GM23338 (cell line): ENCODE data around the gene ZBTB7C. TPM values are rescaled to one million over a fixed set of nuclear protein-coding genes. Genes with fewer than 3 reads are reported as not detected.

Experiments used
- ATAC-seq: fragments of 200-7000 bp; cut with Tn5 transposase; 3 replicates; pipeline ENCODE4 v1.9.1; 2020
- DNase-seq: peaks from one replicate; pipeline ENCODE4 v3.0.0-alpha.2; 2015; ENCODE audit warnings: low spot score
- H2AFZ ChIP-seq: fragments of 200-600 bp; sonication (generic); 2 replicates; pipeline ENCODE4 v1.8.0; 2016; ENCODE audit warnings: antibody characterized with exemption, mild to moderate bottlenecking, moderate library complexity
- H3F3A ChIP-seq: fragments of 200-600 bp; sonication (generic); replicated peaks from 2 replicates; pipeline ENCODE4 v1.8.0; 2017; ENCODE audit warnings: antibody characterized with exemption, mixed run types, low read depth
- H3K27ac ChIP-seq: fragments of 200-600 bp; sonication (generic); 2 replicates; pipeline ENCODE4 v1.6.1; 2016; ENCODE audit warnings: low read depth
- H3K27me3 ChIP-seq: fragments of 200-600 bp; sonication (generic); 2 replicates; pipeline ENCODE4 v1.8.0; 2016; ENCODE audit warnings: mild to moderate bottlenecking, mixed run types, moderate library complexity; ENCODE audit not compliant: insufficient read depth
- H3K36me3 ChIP-seq: fragments of 200-600 bp; sonication (generic); 2 replicates; pipeline ENCODE4 v1.8.0; 2016; ENCODE audit warnings: mild to moderate bottlenecking; ENCODE audit not compliant: insufficient read depth
- H3K4me1 ChIP-seq: fragments of 200-600 bp; sonication (generic); 2 replicates; pipeline ENCODE4 v1.8.0; 2016; ENCODE audit warnings: mild to moderate bottlenecking, moderate library complexity; ENCODE audit not compliant: insufficient read depth
- H3K4me2 ChIP-seq: fragments of 200-600 bp; sonication (generic); 2 replicates; pipeline ENCODE4 v1.7.1; 2017; ENCODE audit warnings: mixed run types
- H3K4me3 ChIP-seq: fragments of 200-600 bp; sonication (generic); 2 replicates; pipeline ENCODE4 v1.6.1; 2016; ENCODE audit warnings: mixed run types
- H3K79me2 ChIP-seq: fragments of 200-600 bp; sonication (generic); replicated peaks from 2 replicates; pipeline ENCODE4 v1.8.0; 2017; ENCODE audit warnings: mild to moderate bottlenecking; ENCODE audit not compliant: insufficient read depth
- H3K9me2 ChIP-seq: fragments of 200-600 bp; sonication (generic); 2 replicates; pipeline ENCODE4 v1.8.0; 2017; ENCODE audit not compliant: insufficient read depth
- H4K20me1 ChIP-seq: fragments of 200-600 bp; sonication (generic); replicated peaks from 2 replicates; pipeline ENCODE4 v1.8.0; 2017; ENCODE audit warnings: mild to moderate bottlenecking; ENCODE audit not compliant: insufficient read depth
- H3K27ac Mint-ChIP-seq: 2 replicates; pipeline ENCODE4 v1.8.0; 2020; ENCODE audit warnings: inconsistent platforms, mild to moderate bottlenecking, moderate library complexity, mixed read lengths
- H3K27me3 Mint-ChIP-seq: 3 replicates; pipeline ENCODE4 v1.8.0; 2022; ENCODE audit warnings: low read depth, mild to moderate bottlenecking, moderate library complexity, mixed read lengths, inconsistent platforms; ENCODE audit not compliant: insufficient read depth, poor library complexity
- H3K36me3 Mint-ChIP-seq: 3 replicates; pipeline ENCODE4 v1.8.0; 2021; ENCODE audit warnings: low read depth, mild to moderate bottlenecking, inconsistent platforms, moderate library complexity, mixed read lengths
- H3K4me1 Mint-ChIP-seq: 3 replicates; pipeline ENCODE4 v1.8.0; 2020; ENCODE audit warnings: mild to moderate bottlenecking, inconsistent platforms, mixed read lengths
- H3K4me3 Mint-ChIP-seq: 3 replicates; pipeline ENCODE4 v1.8.0; 2021; ENCODE audit warnings: moderate library complexity, mild to moderate bottlenecking, inconsistent platforms, mixed read lengths
- H3K9me3 Mint-ChIP-seq: 3 replicates; pipeline ENCODE4 v1.8.0; 2020; ENCODE audit warnings: moderate library complexity, mild to moderate bottlenecking, inconsistent platforms, mixed read lengths
- CREB1 ChIP-seq: fragments of 250-450 bp; sonication (Bioruptor Pico); IDR thresholded peaks from 2 replicates; pipeline ENCODE4 v1.5.0; 2020; ENCODE audit warnings: low read depth, mild to moderate bottlenecking, moderate library complexity
- CTCF ChIP-seq, 2 experiments: fragments of 200-600 bp in 1 of 2; sonication (generic) in 1 of 2; conservative IDR thresholded peaks; 2 replicates each; pipeline versions ENCODE4 v1.5.1 to v1.6.1; 2016 to 2017; ENCODE audit warnings: antibody characterized with exemption in 2 of 2, low read depth in 2 of 2, mild to moderate bottlenecking in 2 of 2, moderate library complexity in 1 of 2
- ETS1 ChIP-seq: IDR thresholded peaks from 2 replicates; pipeline ENCODE4 v1.6.1; 2016; ENCODE audit warnings: antibody characterized with exemption
- EZH2 ChIP-seq: fragments of 200-600 bp; sonication (generic); IDR thresholded peaks from one replicate; pipeline ENCODE4 v1.8.0; 2017; ENCODE audit warnings: antibody characterized with exemption, mild to moderate bottlenecking, low read depth; ENCODE audit not compliant: unreplicated experiment
- EZH2phosphoT487 ChIP-seq: fragments of 200-600 bp; sonication (generic); IDR thresholded peaks from one replicate; pipeline ENCODE4 v1.8.1; 2018; ENCODE audit warnings: antibody characterized with exemption; ENCODE audit not compliant: unreplicated experiment
- JUNB ChIP-seq: IDR thresholded peaks from one replicate; pipeline ENCODE4 v1.6.1; 2016; ENCODE audit warnings: antibody characterized with exemption; ENCODE audit not compliant: unreplicated experiment
- NANOG ChIP-seq: IDR thresholded peaks from 2 replicates; pipeline ENCODE4 v1.6.1; 2016; ENCODE audit warnings: antibody characterized with exemption, borderline replicate concordance
- POLR2AphosphoS5 ChIP-seq: IDR thresholded peaks from 2 replicates; pipeline ENCODE4 v1.6.1; 2016; ENCODE audit warnings: antibody characterized with exemption, low read depth
- REST ChIP-seq: IDR thresholded peaks from one replicate; pipeline ENCODE4 v1.6.1; 2018; ENCODE audit warnings: antibody characterized with exemption; ENCODE audit not compliant: unreplicated experiment
- STAT1 ChIP-seq: IDR thresholded peaks from one replicate; pipeline ENCODE4 v1.6.1; 2016; ENCODE audit warnings: antibody characterized with exemption; ENCODE audit not compliant: unreplicated experiment
- ZNF114 ChIP-seq: fragments of 250-450 bp; sonication (Bioruptor Pico); IDR thresholded peaks from 2 replicates; pipeline ENCODE4 v1.5.0; 2020; ENCODE audit warnings: mild to moderate bottlenecking, moderate library complexity
- ZNF331 ChIP-seq: fragments of 250-450 bp; sonication (Bioruptor Pico); IDR thresholded peaks from 2 replicates; pipeline ENCODE4 v1.5.0; 2020; ENCODE audit warnings: low read depth, mild to moderate bottlenecking, moderate library complexity
- ZNF462 ChIP-seq: fragments of 250-450 bp; sonication (Bioruptor Pico); IDR thresholded peaks from 2 replicates; pipeline ENCODE4 v1.5.0; 2020; ENCODE audit warnings: mild to moderate bottlenecking, moderate library complexity
- polyA plus RNA-seq: library from polyadenylated mRNA; unstranded; fragments of >200 nt; fragmentation: Nextera tagmentation; extraction: Ambion mirVana; gene quantifications from 2 replicates; pipeline ENCODE4 v1.2.1, GENCODE V29; 2016
- total RNA-seq: library from RNA; depleted of rRNA; stranded (reverse); fragments of >200 nt; shearing (Covaris generic); gene quantifications from 2 replicates; pipeline ENCODE4 v1.2.3, GENCODE V29; 2014

The ZBTB7C gene
- total and polyA plus RNA-seq, 2 experiments from 2014 or later, result 0.03 to 0.14 TPM

GRCh38 chr18:48308027-48308635, 101.1 kb downstream of the ZBTB7C start:
- Histone ChIP-seq H2AFZ (no peak overlapping the region), H3K79me2 (no peaks in the 10 kb centered on the region), H3K9me2 (peaks cover 5% of the 10 kb centered on the region; the same call in 1 of the 2 replicates), H3F3A (no peaks in the 10 kb centered on the region), H3K27ac (no peak overlapping the region), H4K20me1 (no peaks in the 10 kb centered on the region), H3K27me3 (no peaks in the 10 kb centered on the region), H3K4me1 (peaks cover 5% of the 10 kb centered on the region; the same call in 1 of the 2 replicates), H3K36me3 (no peaks in the 10 kb centered on the region), H3K4me2 (no peak overlapping the region), H3K4me3 (no peak overlapping the region)
- ATAC-seq (no peak), DNase-seq (no peak)
- Mint-ChIP-seq H3K9me3 (no peaks in the 10 kb centered on the region), H3K27me3 (peaks cover 2% of the 10 kb centered on the region), H3K4me1 (peaks cover 7% of the 10 kb centered on the region; the same call in 2 of the 3 replicates), H3K4me3 (no peak overlapping the region), H3K27ac (no peak overlapping the region), H3K36me3 (no peaks in the 10 kb centered on the region)
- TF ChIP-seq CTCF (conservative IDR thresholded peaks at IDR 0.05; ENCODE audit: low read depth in 2 of 2) (no peak), ZNF331 (CRISPR knock-in tag) (no peak), STAT1 (no peak), EZH2 (no peak), REST (no peak), POLR2AphosphoS5 (no peak), ETS1 (no peak), ZNF114 (CRISPR knock-in tag) (no peak), ZNF462 (CRISPR knock-in tag) (no peak), NANOG (no peak), CREB1 (no peak), EZH2phosphoT487 (no peak), JUNB (no peak)
